DOHH2 (cell line): ENCODE measurements around the gene EPAS1.

ENCODE experiments used
- H3F3A ChIP-seq: fragments of 200-600 bp; sonication (generic), shearing (Covaris generic); 2 replicates; pipeline ENCODE4 v1.6.0; 2016; ENCODE audit warnings: antibody characterized with exemption, mild to moderate bottlenecking; ENCODE audit not compliant: control insufficient read depth, insufficient read depth
- H3K27ac ChIP-seq: fragments of 200-600 bp; sonication (generic); 2 replicates; pipeline ENCODE4 v1.5.1; 2014; ENCODE audit warnings: low read depth, mild to moderate bottlenecking, low read length, moderate library complexity
- H3K27me3 ChIP-seq: fragments of 200-600 bp; sonication (generic); 2 replicates; pipeline ENCODE4 v1.6.1; 2014; ENCODE audit warnings: mild to moderate bottlenecking, low read length, mixed read lengths; ENCODE audit not compliant: control insufficient read depth
- H3K36me3 ChIP-seq: fragments of 200-600 bp; sonication (generic); 2 replicates; pipeline ENCODE4 v1.6.1; 2014; ENCODE audit warnings: mild to moderate bottlenecking, low read length, moderate library complexity, mixed read lengths; ENCODE audit not compliant: control insufficient read depth
- H3K4me1 ChIP-seq: fragments of 200-600 bp; sonication (generic); 2 replicates; pipeline ENCODE4 v1.6.1; 2014; ENCODE audit warnings: mild to moderate bottlenecking, low read length, mixed read lengths; ENCODE audit not compliant: control insufficient read depth
- H3K4me2 ChIP-seq: fragments of 200-600 bp; sonication (generic); 2 replicates; pipeline ENCODE4 v1.6.0; 2014; ENCODE audit warnings: mild to moderate bottlenecking, low read length, moderate library complexity
- H3K4me3 ChIP-seq: fragments of 200-600 bp; sonication (generic); 2 replicates; pipeline ENCODE4 v1.5.1; 2014; ENCODE audit warnings: mild to moderate bottlenecking, low read length, mixed read lengths
- H3K79me2 ChIP-seq: fragments of 200-600 bp; sonication (generic); 2 replicates; pipeline ENCODE4 v1.6.1; 2014; ENCODE audit warnings: mild to moderate bottlenecking, low read length, mixed read lengths; ENCODE audit not compliant: control insufficient read depth
- H3K9me2 ChIP-seq: fragments of 200-600 bp; sonication (generic); replicated peaks from 2 replicates; pipeline ENCODE4 v1.6.1; 2014; ENCODE audit warnings: mild to moderate bottlenecking, low read length, mixed read lengths; ENCODE audit not compliant: control insufficient read depth
- H3K9me3 ChIP-seq: fragments of 200-600 bp; sonication (generic); 2 replicates; pipeline ENCODE4 v1.6.1; 2014; ENCODE audit warnings: antibody characterized with exemption, low read length, mixed read lengths; ENCODE audit not compliant: control insufficient read depth, insufficient read depth
- H4K20me1 ChIP-seq: fragments of 200-600 bp; sonication (generic); 2 replicates; pipeline ENCODE4 v1.6.0; 2014; ENCODE audit warnings: low read depth, mild to moderate bottlenecking, antibody characterized with exemption, low read length, moderate library complexity; ENCODE audit not compliant: control insufficient read depth, insufficient read depth
- EZH2phosphoT487 ChIP-seq: fragments of 200-600 bp; sonication (generic); IDR thresholded peaks from 2 replicates; pipeline ENCODE4 v1.6.1; 2017; ENCODE audit warnings: borderline replicate concordance, mild to moderate bottlenecking, antibody characterized with exemption, low read length, moderate library complexity, mixed read lengths
- TF ChIP-seq, protein P1 (sequence below): fragments of 200-600 bp; sonication (generic); IDR thresholded peaks from one replicate; pipeline ENCODE4 v1.5.1; 2014; ENCODE audit warnings: antibody characterized with exemption, mild to moderate bottlenecking, low read depth, low read length; ENCODE audit not compliant: poor library complexity, severe bottlenecking

Gene EPAS1

DNA sequence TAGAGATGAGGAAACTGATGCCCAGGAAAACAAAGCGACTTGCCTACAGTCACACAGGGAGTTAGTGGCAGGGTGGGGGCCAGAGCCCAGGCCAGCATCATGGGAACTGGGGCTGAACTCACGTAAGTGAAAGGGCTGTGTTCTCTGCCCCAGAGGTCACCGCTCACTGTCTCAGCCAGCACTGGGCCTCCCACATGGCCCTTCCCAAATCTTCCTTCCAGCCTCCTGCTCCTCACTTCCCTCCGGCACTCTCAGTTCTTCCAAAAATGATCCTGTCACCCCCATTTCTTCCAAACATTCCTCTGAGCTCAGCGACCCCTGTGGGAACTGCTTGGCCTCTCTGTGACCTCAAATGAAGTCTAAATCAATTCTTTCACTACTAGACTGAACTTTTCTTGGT, 91.7 kb downstream of the EPAS1 start:
- Histone ChIP-seq H3K79me2 (no peaks in the 10 kb centered on the region), H3F3A (no peaks in the 10 kb centered on the region), H3K4me3 (no peak overlapping the region), H3K36me3 (no peaks in the 10 kb centered on the region), H3K4me1 (no peaks in the 10 kb centered on the region), H3K9me2 (no peaks in the 10 kb centered on the region), H3K4me2 (no peak overlapping the region), H4K20me1 (no peaks in the 10 kb centered on the region), H3K27ac (no peak overlapping the region), H3K9me3 (no peaks in the 10 kb centered on the region), H3K27me3 (no peaks in the 10 kb centered on the region)
- no peak for TF ChIP-seq EZH2phosphoT487
- TF ChIP-seq, protein P1, sequence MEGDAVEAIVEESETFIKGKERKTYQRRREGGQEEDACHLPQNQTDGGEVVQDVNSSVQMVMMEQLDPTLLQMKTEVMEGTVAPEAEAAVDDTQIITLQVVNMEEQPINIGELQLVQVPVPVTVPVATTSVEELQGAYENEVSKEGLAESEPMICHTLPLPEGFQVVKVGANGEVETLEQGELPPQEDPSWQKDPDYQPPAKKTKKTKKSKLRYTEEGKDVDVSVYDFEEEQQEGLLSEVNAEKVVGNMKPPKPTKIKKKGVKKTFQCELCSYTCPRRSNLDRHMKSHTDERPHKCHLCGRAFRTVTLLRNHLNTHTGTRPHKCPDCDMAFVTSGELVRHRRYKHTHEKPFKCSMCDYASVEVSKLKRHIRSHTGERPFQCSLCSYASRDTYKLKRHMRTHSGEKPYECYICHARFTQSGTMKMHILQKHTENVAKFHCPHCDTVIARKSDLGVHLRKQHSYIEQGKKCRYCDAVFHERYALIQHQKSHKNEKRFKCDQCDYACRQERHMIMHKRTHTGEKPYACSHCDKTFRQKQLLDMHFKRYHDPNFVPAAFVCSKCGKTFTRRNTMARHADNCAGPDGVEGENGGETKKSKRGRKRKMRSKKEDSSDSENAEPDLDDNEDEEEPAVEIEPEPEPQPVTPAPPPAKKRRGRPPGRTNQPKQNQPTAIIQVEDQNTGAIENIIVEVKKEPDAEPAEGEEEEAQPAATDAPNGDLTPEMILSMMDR = no peak

DNA sequence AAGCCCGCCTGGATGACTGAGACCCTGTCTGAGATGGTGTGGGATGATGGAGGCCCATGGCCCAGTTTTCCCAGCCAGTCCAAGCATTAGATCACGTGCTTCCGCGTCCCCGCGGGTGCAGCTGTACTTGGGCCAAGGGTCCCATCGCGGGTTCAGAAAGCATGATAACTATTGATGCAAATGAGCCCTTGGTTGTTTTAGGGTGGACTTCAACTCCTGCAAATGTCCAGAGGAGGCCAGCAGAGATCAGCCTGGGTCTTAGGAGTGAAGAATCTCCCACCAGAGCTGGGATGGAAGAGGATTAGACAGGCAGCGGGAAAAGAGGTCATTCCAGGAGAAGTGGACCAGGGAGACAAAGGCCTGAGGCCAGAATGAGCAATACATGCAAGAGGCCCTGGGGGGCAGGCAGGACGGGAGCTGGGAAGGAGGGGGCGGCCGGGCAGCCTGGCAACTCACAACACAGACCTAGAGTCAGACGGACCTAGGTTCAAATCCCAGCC, 92.3 kb downstream of the EPAS1 start:
- H3K9me2 ChIP-seq = no peaks in the 10 kb centered on the region
- no peaks in the 10 kb centered on the region for H4K20me1 ChIP-seq
- no peaks in the 10 kb centered on the region for H3F3A ChIP-seq
- no peak overlapping the region for H3K4me3 ChIP-seq
- no peaks in the 10 kb centered on the region for H3K36me3 ChIP-seq
- H3K4me1 ChIP-seq = no peaks in the 10 kb centered on the region
- H3K27me3 ChIP-seq = peaks cover 2% of the 10 kb centered on the region
- H3K27ac ChIP-seq = no peak overlapping the region
- no peak for TF ChIP-seq EZH2phosphoT487
- TF ChIP-seq, protein P1 = no peak
- no peak overlapping the region for H3K4me2 ChIP-seq
- H3K79me2 ChIP-seq = no peaks in the 10 kb centered on the region
- no peaks in the 10 kb centered on the region for H3K9me3 ChIP-seq

DNA sequence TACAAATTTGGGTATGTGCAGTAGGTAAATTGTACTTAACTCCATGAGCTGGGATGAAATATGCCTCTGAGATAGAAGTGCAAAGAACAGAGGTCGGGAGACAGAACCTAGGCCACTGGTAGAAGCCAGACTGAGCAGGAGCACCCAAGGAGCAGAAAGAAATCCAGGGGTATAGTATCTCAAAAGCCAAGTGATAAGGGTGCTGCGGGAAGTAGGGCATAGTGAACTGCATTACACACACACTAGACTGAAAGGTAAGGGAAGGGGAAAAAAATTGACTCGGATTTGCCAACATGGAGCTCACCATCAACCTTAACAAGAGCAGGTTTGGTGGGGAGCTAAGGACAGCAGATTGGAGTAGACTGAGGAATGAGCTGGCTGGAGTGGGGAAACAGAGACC, 92.8 kb downstream of the EPAS1 start:
- Histone ChIP-seq H3K4me2 (no peak overlapping the region), H3K9me2 (no peaks in the 10 kb centered on the region), H3K36me3 (no peaks in the 10 kb centered on the region), H3K9me3 (no peaks in the 10 kb centered on the region), H3K27ac (no peak overlapping the region), H4K20me1 (no peaks in the 10 kb centered on the region), H3K4me1 (no peaks in the 10 kb centered on the region), H3K79me2 (no peaks in the 10 kb centered on the region), H3K27me3 (peaks cover 8% of the 10 kb centered on the region), H3F3A (no peaks in the 10 kb centered on the region), H3K4me3 (no peak overlapping the region)
- no peak for TF ChIP-seq EZH2phosphoT487
- TF ChIP-seq, protein P1 = no peak
